Neural cell (in vitro differentiated cells): Measurements from ENCODE around the gene DDA1.

Source experiments
- EZH2 ChIP-seq: fragments of 200-600, 300-800 bp; shearing (Covaris generic), sonication (generic); IDR thresholded peaks from 2 replicates; pipeline ENCODE4 v1.6.1; 2014; ENCODE audit warnings: antibody characterized with exemption, low read length, borderline replicate concordance, mild to moderate bottlenecking; ENCODE audit not compliant: insufficient read depth, poor library complexity, severe bottlenecking
- POLR2AphosphoS5 ChIP-seq: IDR thresholded peaks from 2 replicates; pipeline ENCODE4 v1.6.1; 2012
- REST ChIP-seq: IDR thresholded peaks from 2 replicates; pipeline ENCODE4 v1.6.1; 2012; ENCODE audit warnings: borderline replicate concordance
- SMC3 ChIP-seq: fragments of 450-650 bp; conservative IDR thresholded peaks from 2 replicates; pipeline ENCODE4 v1.6.1; 2014; ENCODE audit warnings: antibody characterized with exemption, mild to moderate bottlenecking, moderate library complexity; ENCODE audit not compliant: poor library complexity
- TAF1 ChIP-seq: IDR thresholded peaks from 2 replicates; pipeline ENCODE4 v1.6.1; 2012; ENCODE audit warnings: low read depth
- TF ChIP-seq, protein P1 (sequence below): fragments of 450-650 bp; IDR thresholded peaks from 2 replicates; pipeline ENCODE4 v1.5.1; 2014; ENCODE audit warnings: antibody characterized with exemption, mild to moderate bottlenecking, moderate library complexity; ENCODE audit not compliant: poor library complexity, severe bottlenecking

DNA sequence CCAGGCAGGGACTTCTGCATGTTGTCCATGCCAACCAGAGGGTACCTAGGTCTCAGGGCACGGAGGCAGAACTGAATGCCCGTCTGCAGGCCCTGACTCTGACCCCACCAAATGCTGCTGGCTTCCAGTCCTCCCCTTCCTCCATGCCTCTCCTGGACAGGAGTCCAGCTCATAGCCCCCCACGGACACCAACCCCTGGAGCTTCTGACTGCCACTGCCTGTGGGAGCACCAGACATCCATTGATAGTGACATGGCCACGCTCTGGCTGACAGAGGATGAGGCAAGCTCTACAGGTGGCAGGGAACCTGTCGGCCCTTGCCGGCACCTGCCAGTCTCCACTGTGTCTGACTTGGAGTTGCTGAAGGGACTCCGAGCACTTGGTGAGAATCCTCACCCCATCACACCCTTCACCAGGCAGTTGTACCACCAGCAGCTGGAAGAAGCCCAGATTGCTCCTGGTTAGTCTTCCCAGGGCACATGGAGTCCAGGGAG, 25.8 kb upstream of the DDA1 start:
- TF ChIP-seq, protein P1, sequence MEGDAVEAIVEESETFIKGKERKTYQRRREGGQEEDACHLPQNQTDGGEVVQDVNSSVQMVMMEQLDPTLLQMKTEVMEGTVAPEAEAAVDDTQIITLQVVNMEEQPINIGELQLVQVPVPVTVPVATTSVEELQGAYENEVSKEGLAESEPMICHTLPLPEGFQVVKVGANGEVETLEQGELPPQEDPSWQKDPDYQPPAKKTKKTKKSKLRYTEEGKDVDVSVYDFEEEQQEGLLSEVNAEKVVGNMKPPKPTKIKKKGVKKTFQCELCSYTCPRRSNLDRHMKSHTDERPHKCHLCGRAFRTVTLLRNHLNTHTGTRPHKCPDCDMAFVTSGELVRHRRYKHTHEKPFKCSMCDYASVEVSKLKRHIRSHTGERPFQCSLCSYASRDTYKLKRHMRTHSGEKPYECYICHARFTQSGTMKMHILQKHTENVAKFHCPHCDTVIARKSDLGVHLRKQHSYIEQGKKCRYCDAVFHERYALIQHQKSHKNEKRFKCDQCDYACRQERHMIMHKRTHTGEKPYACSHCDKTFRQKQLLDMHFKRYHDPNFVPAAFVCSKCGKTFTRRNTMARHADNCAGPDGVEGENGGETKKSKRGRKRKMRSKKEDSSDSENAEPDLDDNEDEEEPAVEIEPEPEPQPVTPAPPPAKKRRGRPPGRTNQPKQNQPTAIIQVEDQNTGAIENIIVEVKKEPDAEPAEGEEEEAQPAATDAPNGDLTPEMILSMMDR, result no peak
- TF ChIP-seq POLR2AphosphoS5, result no peak
- TF ChIP-seq EZH2, result no peak
- no peak for TF ChIP-seq TAF1
- TF ChIP-seq REST, result no peak
- TF ChIP-seq SMC3, result no peak
